Fibroblast of upper back skin (primary cell): ENCODE results near the gene A4GALT.

Source experiments
- DNase-seq: peaks from one replicate; pipeline ENCODE4 v3.0.0-alpha.2; 2013

The A4GALT gene

GRCh38 chr22:42700901-42701300 lies 19.8 kb downstream of the A4GALT start:
- no peak for DNase-seq

GRCh38 chr22:42700355-42700754 lies 20.3 kb downstream of the A4GALT start:
- DNase-seq: no peak

GRCh38 chr22:42699976-42700352 lies 20.7 kb downstream of the A4GALT start:
- no peak for DNase-seq

- no peak for DNase-seq
Observed at GRCh38 chr22:42699281-42699975, 21.2 kb downstream of the A4GALT start.

GRCh38 chr22:42697542-42698013 lies 23.1 kb downstream of the A4GALT start:
- DNase-seq: peak; percentile 75

GRCh38 chr22:42696331-42696967 lies 24.2 kb downstream of the A4GALT start:
- no peak for DNase-seq

GRCh38 chr22:42695294-42695693 lies 25.4 kb downstream of the A4GALT start:
- no peak for DNase-seq

GRCh38 chr22:42693763-42694683 lies 26.6 kb downstream of the A4GALT start:
- no peak for DNase-seq

GRCh38 chr22:42693055-42693762 lies 27.5 kb downstream of the A4GALT start:
- DNase-seq: no peak

GRCh38 chr22:42692239-42693054 lies 28.2 kb downstream of the A4GALT start:
- DNase-seq: no peak

GRCh38 chr22:42691440-42691839 lies 29.2 kb downstream of the A4GALT start:
- no peak for DNase-seq

GRCh38 chr22:42688241-42689211 lies 32.1 kb downstream of the A4GALT start:
- peak; percentile 90 for DNase-seq

- no peak for DNase-seq
Observed at GRCh38 chr22:42686756-42687491, 33.7 kb downstream of the A4GALT start.

GRCh38 chr22:42685941-42686653 lies 34.6 kb downstream of the A4GALT start:
- no peak for DNase-seq

GRCh38 chr22:42684462-42685195 lies 36.0 kb downstream of the A4GALT start:
- peak; percentile 29 for DNase-seq

- peak; percentile 35 for DNase-seq
Observed at GRCh38 chr22:42683578-42684283, 36.9 kb downstream of the A4GALT start.

- no peak for DNase-seq
Observed at GRCh38 chr22:42682113-42682851, 38.4 kb downstream of the A4GALT start.
